Measurements from ENCODE around the gene TTC29. TPM values are rescaled to one million over a fixed set of nuclear protein-coding genes. Genes with fewer than 3 reads are reported as not detected.

TTC29 gene
- total RNA-seq, 1 donor from 2014 or later, result 3.1 TPM

DNA sequence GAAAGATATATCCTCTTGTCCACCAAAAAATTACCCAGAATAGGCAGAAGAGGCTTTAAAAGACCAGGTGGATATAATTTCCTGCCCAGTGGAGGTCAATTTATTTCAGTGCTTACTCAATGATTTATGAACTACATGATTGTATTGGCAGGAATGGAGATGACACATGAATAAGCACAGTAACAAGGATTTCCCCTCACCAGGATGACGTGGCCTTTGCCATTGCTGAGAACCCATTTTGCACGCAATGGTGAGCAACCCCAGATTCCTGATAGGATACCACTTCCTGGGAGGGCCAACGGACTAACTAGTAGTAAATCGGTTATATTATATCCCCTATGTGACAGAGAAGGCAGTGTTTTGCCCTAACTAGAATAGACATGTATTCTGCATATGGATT lies 11.6 kb upstream of the TTC29 start:
- H3K27ac Mint-ChIP-seq, result no peak overlapping the region
- no peaks in the 10 kb centered on the region for H3K27me3 Mint-ChIP-seq
- TF ChIP-seq, protein P1, sequence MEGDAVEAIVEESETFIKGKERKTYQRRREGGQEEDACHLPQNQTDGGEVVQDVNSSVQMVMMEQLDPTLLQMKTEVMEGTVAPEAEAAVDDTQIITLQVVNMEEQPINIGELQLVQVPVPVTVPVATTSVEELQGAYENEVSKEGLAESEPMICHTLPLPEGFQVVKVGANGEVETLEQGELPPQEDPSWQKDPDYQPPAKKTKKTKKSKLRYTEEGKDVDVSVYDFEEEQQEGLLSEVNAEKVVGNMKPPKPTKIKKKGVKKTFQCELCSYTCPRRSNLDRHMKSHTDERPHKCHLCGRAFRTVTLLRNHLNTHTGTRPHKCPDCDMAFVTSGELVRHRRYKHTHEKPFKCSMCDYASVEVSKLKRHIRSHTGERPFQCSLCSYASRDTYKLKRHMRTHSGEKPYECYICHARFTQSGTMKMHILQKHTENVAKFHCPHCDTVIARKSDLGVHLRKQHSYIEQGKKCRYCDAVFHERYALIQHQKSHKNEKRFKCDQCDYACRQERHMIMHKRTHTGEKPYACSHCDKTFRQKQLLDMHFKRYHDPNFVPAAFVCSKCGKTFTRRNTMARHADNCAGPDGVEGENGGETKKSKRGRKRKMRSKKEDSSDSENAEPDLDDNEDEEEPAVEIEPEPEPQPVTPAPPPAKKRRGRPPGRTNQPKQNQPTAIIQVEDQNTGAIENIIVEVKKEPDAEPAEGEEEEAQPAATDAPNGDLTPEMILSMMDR (IDR thresholded peaks at IDR 0.05; ENCODE audit: unreplicated experiment), result no peak
- no peaks in the 10 kb centered on the region for H3K36me3 Mint-ChIP-seq (ENCODE audit: insufficient read depth)
- H3K4me3 Mint-ChIP-seq (ENCODE audit: low read depth), result no peak overlapping the region
- H3K4me1 Mint-ChIP-seq (ENCODE audit: low read depth), result peaks cover 9% of the 10 kb centered on the region
- no peak for DNase-seq (ENCODE audit: low spot score, unreplicated experiment)
- H3K9me3 Mint-ChIP-seq (ENCODE audit: low read depth), result no peaks in the 10 kb centered on the region

DNA sequence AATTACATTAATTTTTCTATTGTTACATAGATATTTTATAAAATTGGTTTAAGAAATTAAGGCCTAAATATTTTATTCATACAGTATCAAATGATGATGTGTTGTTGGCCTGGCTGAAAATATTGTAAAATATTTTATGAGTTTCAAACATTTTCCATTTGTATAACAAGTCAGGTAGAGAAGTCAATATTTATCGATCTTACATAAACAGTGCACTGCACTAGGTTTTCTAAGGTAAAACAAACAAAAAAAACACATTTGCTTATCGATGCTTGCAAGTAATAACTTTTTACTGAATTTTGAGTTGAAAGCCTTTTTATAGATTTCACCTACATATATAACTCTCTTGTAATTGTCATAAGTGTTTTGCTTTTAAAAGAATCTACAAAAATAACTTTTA lies 7.2 kb upstream of the TTC29 start:
- no peaks in the 10 kb centered on the region for H3K36me3 Mint-ChIP-seq (ENCODE audit: insufficient read depth)
- TF ChIP-seq, protein P1 (IDR thresholded peaks at IDR 0.05; ENCODE audit: unreplicated experiment), result no peak
- no peak for DNase-seq (ENCODE audit: low spot score, unreplicated experiment)
- no peaks in the 10 kb centered on the region for H3K9me3 Mint-ChIP-seq (ENCODE audit: low read depth)
- H3K4me1 Mint-ChIP-seq (ENCODE audit: low read depth), result peaks cover 8% of the 10 kb centered on the region
- H3K4me3 Mint-ChIP-seq (ENCODE audit: low read depth), result no peak overlapping the region
- no peak overlapping the region for H3K27ac Mint-ChIP-seq
- H3K27me3 Mint-ChIP-seq, result no peaks in the 10 kb centered on the region

DNA sequence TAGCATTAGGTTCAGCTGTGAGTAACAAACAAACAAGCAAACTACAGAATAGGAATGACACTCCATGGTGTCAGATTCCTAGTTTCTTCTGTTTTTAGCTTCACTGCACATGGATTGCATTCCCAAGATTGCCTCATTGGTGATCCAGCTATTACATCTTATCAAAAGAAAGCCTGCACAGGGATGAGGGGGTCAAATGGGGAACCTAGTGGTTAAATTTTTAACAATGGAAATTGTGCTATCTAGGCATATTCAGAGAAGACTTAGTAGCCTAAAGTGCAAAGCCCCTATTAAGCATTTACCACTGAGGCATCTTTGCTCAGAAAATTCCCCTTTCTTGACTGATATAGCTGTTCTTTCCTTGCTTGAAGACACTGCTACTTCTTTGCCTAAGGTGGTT lies 3.9 kb upstream of the TTC29 start:
- Mint-ChIP-seq H3K4me3 (ENCODE audit: low read depth) (no peak overlapping the region), H3K9me3 (ENCODE audit: low read depth) (no peaks in the 10 kb centered on the region), H3K27me3 (peaks cover 14% of the 10 kb centered on the region), H3K27ac (no peak overlapping the region), H3K36me3 (ENCODE audit: insufficient read depth) (no peaks in the 10 kb centered on the region), H3K4me1 (ENCODE audit: low read depth) (peaks cover 18% of the 10 kb centered on the region)
- no peak for DNase-seq (ENCODE audit: low spot score, unreplicated experiment)
- TF ChIP-seq, protein P1 (IDR thresholded peaks at IDR 0.05; ENCODE audit: unreplicated experiment), result no peak

DNA sequence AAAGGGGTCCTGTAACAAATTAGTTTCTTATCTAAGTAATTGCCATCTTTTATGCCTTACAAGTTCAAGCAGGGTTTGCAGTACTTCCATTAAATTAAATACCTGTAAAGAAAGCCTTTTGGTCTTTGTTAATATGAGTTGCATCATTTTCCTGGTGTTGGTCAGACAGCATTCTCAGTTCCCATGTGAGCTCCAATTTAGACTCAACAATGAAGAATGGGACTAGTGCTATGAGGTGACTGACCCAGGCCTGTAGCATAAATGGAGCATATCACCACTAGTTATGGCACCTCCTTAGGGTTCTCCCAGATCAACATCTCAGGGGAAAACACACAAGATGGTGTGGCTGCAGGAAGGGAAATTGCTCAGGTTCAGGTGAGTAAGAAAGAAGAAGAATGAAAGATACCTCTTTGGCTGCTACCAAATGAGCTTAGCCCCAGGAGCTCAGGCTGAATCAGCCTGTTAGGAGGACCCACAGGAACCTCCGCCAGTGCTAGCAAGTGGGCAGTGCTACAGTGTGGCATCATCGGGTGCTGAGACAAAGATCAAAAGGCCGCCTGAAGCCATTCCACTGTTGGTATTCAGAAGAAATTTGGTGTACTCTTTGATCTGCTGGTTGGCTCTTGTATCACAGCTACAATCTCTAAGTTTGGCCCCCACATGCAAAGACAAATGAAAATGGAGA lies 1.8 kb downstream of the TTC29 start:
- H3K27me3 Mint-ChIP-seq, result peaks cover 22% of the 10 kb centered on the region
- no peak overlapping the region for H3K4me3 Mint-ChIP-seq (ENCODE audit: low read depth)
- no peak for DNase-seq (ENCODE audit: low spot score, unreplicated experiment)
- TF ChIP-seq, protein P1 (IDR thresholded peaks at IDR 0.05; ENCODE audit: unreplicated experiment), result no peak
- H3K9me3 Mint-ChIP-seq (ENCODE audit: low read depth), result no peaks in the 10 kb centered on the region
- no peak overlapping the region for H3K27ac Mint-ChIP-seq
- peaks cover 20% of the 10 kb centered on the region for H3K4me1 Mint-ChIP-seq (ENCODE audit: low read depth)
- no peaks in the 10 kb centered on the region for H3K36me3 Mint-ChIP-seq (ENCODE audit: insufficient read depth)

DNA sequence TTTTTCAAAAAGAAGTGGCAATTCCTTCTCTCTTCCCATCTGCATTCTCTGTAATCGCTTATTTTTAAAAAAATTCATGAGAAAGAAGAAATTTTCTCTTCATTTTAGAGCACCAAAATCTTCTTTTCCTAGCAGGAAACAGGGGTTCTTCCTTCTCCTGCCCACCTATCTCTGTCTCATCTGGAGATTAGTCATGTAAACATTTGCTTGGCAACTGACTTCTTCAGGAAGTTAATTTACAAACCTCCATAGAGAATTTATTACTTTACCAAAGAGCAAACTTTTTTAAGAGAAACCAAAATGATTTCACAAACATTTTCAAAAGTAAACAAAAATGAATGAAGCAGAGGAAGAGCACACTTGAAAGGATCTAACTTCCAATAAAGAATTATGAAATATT lies 13.5 kb downstream of the TTC29 start:
- TF ChIP-seq, protein P1 (IDR thresholded peaks at IDR 0.05; ENCODE audit: unreplicated experiment), result no peak
- H3K27ac Mint-ChIP-seq, result peak overlapping the region; percentile 50
- no peak overlapping the region for H3K4me3 Mint-ChIP-seq (ENCODE audit: low read depth)
- H3K4me1 Mint-ChIP-seq (ENCODE audit: low read depth), result peaks cover 5% of the 10 kb centered on the region
- H3K9me3 Mint-ChIP-seq (ENCODE audit: low read depth), result no peaks in the 10 kb centered on the region
- H3K36me3 Mint-ChIP-seq (ENCODE audit: insufficient read depth), result no peaks in the 10 kb centered on the region
- no peaks in the 10 kb centered on the region for H3K27me3 Mint-ChIP-seq
- no peak for DNase-seq (ENCODE audit: low spot score, unreplicated experiment)

All from progenitor cell of endocrine pancreas (in vitro differentiated cells).